OCI-LY1 (cell line): ENCODE data around the gene USP7.

Source experiments
- EZH2 ChIP-seq: fragments of 200-600 bp; sonication (generic), shearing (Covaris generic); IDR thresholded peaks from 2 replicates; pipeline ENCODE4 v1.8.0; 2017; ENCODE audit warnings: borderline replicate concordance, mixed run types, mild to moderate bottlenecking, antibody characterized with exemption, low read length, moderate library complexity, mixed read lengths
- TF ChIP-seq, protein P1 (sequence below): fragments of 200-600 bp; sonication (generic), shearing (Covaris generic); IDR thresholded peaks from 2 replicates; pipeline ENCODE4 v1.5.1; 2017; ENCODE audit warnings: mild to moderate bottlenecking, antibody characterized with exemption, low read length, moderate library complexity, mixed read lengths

DNA sequence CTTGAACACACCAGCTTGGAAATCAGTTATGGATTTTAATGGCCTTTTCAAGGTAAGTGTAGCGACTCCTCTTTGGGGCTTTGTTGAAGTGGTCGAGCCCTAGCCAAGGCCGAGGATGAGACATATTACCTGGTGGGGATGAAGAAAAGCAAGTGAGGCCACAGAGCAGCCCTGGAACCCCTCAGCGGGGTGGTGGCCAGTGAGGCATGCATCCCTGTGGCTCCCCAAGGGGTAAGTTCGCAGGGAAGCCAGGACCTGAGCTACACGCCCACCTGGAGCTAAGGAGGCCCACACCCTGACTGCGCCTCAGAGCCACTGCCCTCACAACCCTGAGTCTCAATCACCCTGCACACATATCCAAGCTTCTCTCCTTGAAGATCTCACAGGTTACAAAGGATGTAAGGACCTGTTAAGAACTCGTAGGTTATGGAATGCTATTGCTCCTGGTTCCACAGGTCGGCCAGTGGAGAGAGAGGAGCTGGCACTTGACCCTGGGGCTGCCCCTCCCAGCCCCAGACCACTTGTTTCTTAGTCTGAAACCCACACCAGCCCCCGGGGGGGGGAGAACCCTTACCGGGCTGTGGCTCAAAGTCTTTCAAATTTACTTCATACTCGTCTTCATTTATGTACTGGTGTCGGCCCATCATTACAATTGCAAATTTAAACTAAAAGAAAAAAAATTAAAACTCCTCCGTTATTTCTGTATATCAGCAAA lies 69.6 kb downstream of the USP7 start:
- TF ChIP-seq EZH2: no peak
- TF ChIP-seq, protein P1, sequence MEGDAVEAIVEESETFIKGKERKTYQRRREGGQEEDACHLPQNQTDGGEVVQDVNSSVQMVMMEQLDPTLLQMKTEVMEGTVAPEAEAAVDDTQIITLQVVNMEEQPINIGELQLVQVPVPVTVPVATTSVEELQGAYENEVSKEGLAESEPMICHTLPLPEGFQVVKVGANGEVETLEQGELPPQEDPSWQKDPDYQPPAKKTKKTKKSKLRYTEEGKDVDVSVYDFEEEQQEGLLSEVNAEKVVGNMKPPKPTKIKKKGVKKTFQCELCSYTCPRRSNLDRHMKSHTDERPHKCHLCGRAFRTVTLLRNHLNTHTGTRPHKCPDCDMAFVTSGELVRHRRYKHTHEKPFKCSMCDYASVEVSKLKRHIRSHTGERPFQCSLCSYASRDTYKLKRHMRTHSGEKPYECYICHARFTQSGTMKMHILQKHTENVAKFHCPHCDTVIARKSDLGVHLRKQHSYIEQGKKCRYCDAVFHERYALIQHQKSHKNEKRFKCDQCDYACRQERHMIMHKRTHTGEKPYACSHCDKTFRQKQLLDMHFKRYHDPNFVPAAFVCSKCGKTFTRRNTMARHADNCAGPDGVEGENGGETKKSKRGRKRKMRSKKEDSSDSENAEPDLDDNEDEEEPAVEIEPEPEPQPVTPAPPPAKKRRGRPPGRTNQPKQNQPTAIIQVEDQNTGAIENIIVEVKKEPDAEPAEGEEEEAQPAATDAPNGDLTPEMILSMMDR: no peak
